ENCODE results near the gene CMTM3.

GRCh38 chr16:66578651-66579531 lies 25.6 kb upstream of the CMTM3 start, which contains the start of gene CMTM2:
- TF ChIP-seq POLR2A (IDR thresholded peaks at IDR 0.05): no peak
- TF ChIP-seq, protein P1, sequence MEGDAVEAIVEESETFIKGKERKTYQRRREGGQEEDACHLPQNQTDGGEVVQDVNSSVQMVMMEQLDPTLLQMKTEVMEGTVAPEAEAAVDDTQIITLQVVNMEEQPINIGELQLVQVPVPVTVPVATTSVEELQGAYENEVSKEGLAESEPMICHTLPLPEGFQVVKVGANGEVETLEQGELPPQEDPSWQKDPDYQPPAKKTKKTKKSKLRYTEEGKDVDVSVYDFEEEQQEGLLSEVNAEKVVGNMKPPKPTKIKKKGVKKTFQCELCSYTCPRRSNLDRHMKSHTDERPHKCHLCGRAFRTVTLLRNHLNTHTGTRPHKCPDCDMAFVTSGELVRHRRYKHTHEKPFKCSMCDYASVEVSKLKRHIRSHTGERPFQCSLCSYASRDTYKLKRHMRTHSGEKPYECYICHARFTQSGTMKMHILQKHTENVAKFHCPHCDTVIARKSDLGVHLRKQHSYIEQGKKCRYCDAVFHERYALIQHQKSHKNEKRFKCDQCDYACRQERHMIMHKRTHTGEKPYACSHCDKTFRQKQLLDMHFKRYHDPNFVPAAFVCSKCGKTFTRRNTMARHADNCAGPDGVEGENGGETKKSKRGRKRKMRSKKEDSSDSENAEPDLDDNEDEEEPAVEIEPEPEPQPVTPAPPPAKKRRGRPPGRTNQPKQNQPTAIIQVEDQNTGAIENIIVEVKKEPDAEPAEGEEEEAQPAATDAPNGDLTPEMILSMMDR (IDR thresholded peaks at IDR 0.05): no peak
